Spinal cord (tissue), 10 donors: ENCODE results near the gene ZBTB40. TPM values are rescaled to one million over a fixed set of nuclear protein-coding genes. Genes with fewer than 3 reads are reported as not detected.

Experiments used
- DNase-seq, 6 donors: peaks; one replicate each; pipeline versions ENCODE4 v3.0.0 to v3.0.0-alpha.2; 2013 to 2015; ENCODE audit warnings: low spot score in 6 of 6, low read depth in 4 of 6
- H3K27ac ChIP-seq: one replicate; pipeline ENCODE4 v1.5.1; 2013; ENCODE audit warnings: low read depth, low read length, control low read depth
- H3K27me3 ChIP-seq: one replicate; pipeline ENCODE4 v1.6.1; 2013; ENCODE audit warnings: low read length; ENCODE audit not compliant: control insufficient read depth, insufficient read depth
- H3K36me3 ChIP-seq: one replicate; pipeline ENCODE4 v1.6.1; 2013; ENCODE audit warnings: low read length; ENCODE audit not compliant: control insufficient read depth, insufficient read depth
- H3K4me1 ChIP-seq: one replicate; pipeline ENCODE4 v1.6.1; 2013; ENCODE audit warnings: low read length; ENCODE audit not compliant: control insufficient read depth, insufficient read depth
- H3K4me3 ChIP-seq: one replicate; pipeline ENCODE4 v1.5.1; 2013; ENCODE audit warnings: low read depth, low read length, control low read depth
- H3K9me3 ChIP-seq: one replicate; pipeline ENCODE4 v1.6.1; 2013; ENCODE audit warnings: low read length; ENCODE audit not compliant: control insufficient read depth, insufficient read depth
- WGBS: methylation state at CpG from one replicate; pipeline ENCODE4 v1.1.5; 2013; ENCODE audit warnings: missing lambda C conversion rate; ENCODE audit not compliant: insufficient coverage; 5-methylcytosine and 5-hydroxymethylcytosine counted together
- polyA plus RNA-seq, 2 donors: library from polyadenylated mRNA; unstranded; fragments of 120-200 nt; gene quantifications; one replicate each; pipeline ENCODE4 v1.2.1, GENCODE V29; 2013; ENCODE audit not compliant: insufficient read length in 2 of 2
- total RNA-seq, 2 donors: library from RNA; depleted of rRNA in 1 of 2; stranded (reverse); fragments of 120-200 nt in 1 of 2; fragments of >200 nt in 1 of 2; gene quantifications; one replicate each; pipeline versions ENCODE4 v1.2.3 to v1.2.4, GENCODE V29; 2013 to 2014
- donor health status: healthy.

ZBTB40 gene
- total and polyA plus RNA-seq, 4 donors = 13.6 to 19.0 (median 17.7) TPM

DNA sequence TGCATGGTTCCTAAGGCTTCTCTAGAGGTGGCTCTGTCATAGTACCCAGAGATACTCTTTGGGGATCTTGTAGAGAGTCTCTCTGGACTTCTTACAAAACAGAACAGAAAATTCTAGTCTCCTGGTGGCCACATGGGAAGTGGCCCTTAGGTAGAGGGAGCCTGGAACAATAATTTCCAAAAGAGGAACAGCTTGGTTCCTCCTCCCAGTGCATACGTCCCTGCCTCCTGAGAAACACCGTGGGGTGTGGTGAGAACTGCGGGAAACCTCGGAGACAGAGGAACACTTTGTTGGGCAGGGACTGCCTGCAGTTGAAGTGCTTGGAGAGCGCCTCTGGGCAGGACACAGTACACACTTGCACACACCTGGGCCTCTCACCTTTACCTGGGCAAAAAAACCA lies 72.8 kb downstream of the ZBTB40 start:
- 85% methylated on average over 4 of the region's 5 CpGs for WGBS
- Histone ChIP-seq H3K36me3 (peaks cover 70% of the 10 kb centered on the region), H3K9me3 (no peaks in the 10 kb centered on the region), H3K27me3 (no peaks in the 10 kb centered on the region), H3K4me3 (no peak overlapping the region), H3K4me1 (peaks cover 30% of the 10 kb centered on the region), H3K27ac (no peak overlapping the region)
- DNase-seq = no peak

DNA sequence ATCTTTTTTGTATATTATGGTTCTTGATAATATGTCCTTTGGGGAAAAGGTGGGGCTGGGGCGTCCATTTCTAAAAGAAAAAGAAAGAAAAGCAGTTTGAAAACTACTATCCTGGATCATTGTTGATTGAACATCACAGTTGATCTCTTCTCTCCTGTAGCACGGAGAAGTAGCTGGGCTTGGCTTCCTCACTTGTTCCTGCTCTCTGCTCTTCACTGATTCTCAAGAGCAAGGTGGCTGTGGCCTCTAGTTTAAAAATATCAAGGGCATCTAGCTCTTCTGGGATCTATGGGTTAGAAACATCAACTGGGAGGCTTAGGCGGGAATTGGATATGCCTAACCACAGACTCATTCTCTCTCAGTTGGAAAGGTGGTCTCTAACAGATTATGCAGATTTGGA lies 73.6 kb downstream of the ZBTB40 start:
- Histone ChIP-seq H3K4me3 (no peak overlapping the region), H3K36me3 (peaks cover 66% of the 10 kb centered on the region), H3K9me3 (no peaks in the 10 kb centered on the region), H3K27ac (no peak overlapping the region), H3K4me1 (peaks cover 37% of the 10 kb centered on the region), H3K27me3 (no peaks in the 10 kb centered on the region)
- DNase-seq = no peak
- 87% methylated on average over 2 of the region's 3 CpGs for WGBS

DNA sequence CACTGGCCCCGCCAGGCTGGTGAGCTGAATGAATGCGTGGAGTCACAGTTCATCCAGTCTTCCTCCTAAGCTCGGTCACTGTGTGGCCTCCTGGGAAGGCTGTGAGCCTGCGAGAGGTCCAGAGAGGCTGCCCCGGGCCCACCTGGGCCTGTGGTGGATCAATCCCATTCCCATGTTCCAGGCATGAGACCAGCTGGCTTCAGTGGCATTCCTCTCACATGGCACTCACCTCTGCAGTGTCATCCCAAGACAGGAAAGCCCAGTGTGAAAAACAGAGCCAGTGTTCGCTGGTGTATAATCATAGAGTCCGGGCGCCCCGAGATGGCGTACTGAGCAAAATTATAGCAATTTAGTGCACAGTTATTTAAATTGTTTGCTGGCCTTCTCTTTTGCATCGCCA lies 74.0 kb downstream of the ZBTB40 start:
- 89% methylated on average over 10 of the region's 11 CpGs for WGBS

DNA sequence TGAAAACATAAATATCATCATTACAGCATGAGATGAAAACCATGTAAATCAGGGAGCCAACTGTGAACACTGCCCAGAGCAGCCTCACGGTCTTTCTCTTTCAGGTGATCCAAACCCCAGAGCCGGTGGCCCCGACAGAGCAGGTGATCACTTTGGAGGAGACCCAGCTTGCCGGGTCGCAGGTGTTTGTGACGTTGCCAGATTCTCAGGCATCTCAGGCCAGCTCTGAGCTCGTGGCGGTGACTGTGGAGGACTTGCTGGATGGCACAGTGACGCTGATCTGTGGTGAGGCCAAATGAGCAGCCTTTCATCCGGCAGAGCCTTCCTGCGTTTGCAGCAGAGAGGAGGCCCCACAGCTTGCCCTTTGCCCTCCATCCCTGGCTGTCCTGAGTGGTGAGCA lies 74.4 kb downstream of the ZBTB40 start:
- no peak for DNase-seq
- Histone ChIP-seq H3K9me3 (no peaks in the 10 kb centered on the region), H3K27ac (no peak overlapping the region), H3K4me1 (peaks cover 41% of the 10 kb centered on the region), H3K27me3 (no peaks in the 10 kb centered on the region), H3K4me3 (no peak overlapping the region), H3K36me3 (peaks cover 58% of the 10 kb centered on the region)
- 72% methylated on average over 11 of the region's 11 CpGs for WGBS

More for the DNA sequence above, 74.0 kb downstream of the ZBTB40 start:
- no peak for DNase-seq
- Histone ChIP-seq H3K27ac (no peak overlapping the region), H3K4me3 (no peak overlapping the region), H3K27me3 (no peaks in the 10 kb centered on the region), H3K9me3 (no peaks in the 10 kb centered on the region), H3K4me1 (peaks cover 39% of the 10 kb centered on the region), H3K36me3 (peaks cover 62% of the 10 kb centered on the region)

DNA sequence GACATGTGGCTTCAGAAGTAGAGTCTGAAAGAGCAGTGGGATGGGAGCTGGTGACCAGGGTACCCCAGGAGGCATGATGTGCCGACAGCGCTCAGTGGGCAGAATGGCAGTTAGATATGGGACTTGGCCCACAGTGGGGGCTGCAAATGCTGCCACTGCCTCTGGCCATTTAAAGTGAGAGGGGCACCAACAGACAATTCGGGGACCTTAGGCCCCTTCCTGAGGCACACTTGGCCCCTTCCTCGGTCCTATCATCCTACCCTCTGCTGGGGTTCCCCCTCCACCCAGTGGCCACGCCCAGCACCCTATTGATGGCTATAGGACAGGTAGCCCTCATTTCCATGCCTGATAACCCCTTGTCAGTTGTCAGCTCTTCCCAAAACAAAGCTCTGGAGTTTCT lies 75.0 kb downstream of the ZBTB40 start:
- Histone ChIP-seq H3K27ac (no peak overlapping the region), H3K9me3 (no peaks in the 10 kb centered on the region), H3K4me3 (no peak overlapping the region), H3K4me1 (peaks cover 45% of the 10 kb centered on the region), H3K27me3 (no peaks in the 10 kb centered on the region), H3K36me3 (peaks cover 54% of the 10 kb centered on the region)
- 100% methylated on average over 3 of the region's 5 CpGs for WGBS
- no peak for DNase-seq

DNA sequence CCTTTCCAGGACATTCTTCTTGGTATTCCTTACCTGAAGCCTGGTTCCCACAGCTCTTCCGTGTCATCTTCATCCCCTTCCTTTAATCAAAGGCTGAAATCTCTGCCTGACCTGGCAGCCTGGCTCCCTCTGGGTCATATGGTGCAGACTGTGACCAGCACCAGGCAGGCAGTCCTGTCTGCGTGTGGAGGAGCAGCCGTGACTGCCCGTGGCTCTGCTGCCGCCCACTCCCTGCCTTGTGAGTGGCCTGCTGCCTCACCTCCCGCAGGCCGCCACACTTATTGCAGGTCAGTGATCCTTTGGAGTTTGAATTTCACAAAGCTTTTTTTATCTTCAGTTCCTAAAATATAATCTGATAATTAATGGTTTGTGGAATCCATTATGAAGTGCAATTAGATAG lies 75.5 kb downstream of the ZBTB40 start:
- 62% methylated on average over 4 of the region's 7 CpGs for WGBS
- peaks cover 50% of the 10 kb centered on the region for H3K36me3 ChIP-seq

DNA sequence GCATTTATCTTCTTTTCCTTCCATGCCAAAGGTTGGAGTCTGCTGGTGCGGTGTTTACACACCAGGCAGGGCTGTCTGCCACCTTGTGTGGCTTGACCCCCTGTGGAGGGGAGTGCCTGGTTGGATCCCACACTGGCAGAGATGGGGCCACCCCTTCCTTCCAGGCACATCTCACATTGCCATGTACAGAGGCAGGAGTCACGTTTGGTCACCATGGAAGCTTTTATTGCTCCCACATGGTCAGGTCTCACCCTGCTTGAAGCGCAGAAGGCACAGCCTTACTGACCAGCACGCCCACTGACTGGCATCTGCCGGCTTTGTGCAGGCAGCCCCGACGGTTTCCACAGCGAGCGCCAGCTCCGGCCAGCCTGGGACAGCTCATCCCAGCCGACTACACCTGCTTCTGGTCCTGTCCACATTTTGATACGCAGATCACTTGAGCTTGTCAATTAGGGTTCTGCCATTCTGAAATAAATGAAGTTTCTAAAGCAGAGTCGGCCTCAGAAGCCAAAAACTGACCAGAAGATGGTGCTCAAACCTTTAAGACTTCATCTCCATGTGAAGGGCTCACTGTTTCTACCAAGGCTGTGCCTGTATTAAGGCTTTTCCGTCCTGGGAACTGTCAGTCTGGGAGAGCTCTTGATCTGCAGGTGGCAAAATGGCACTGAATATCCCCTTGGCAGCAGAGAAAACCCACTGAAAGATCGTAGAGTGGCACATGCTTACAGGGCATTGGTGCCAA lies 76.1 kb downstream of the ZBTB40 start:
- Histone ChIP-seq H3K27me3 (no peaks in the 10 kb centered on the region), H3K36me3 (peaks cover 46% of the 10 kb centered on the region), H3K4me3 (no peak overlapping the region), H3K9me3 (no peaks in the 10 kb centered on the region), H3K4me1 (peaks cover 46% of the 10 kb centered on the region), H3K27ac (no peak overlapping the region)
- 62% methylated on average over 15 of the region's 15 CpGs for WGBS
- DNase-seq = peak in 3 of 6 donors; percentile 43 to 90 (median 76)

More for the DNA sequence above, 75.5 kb downstream of the ZBTB40 start:
- no peak overlapping the region for H3K27ac ChIP-seq
- H3K4me3 ChIP-seq = no peak overlapping the region
- H3K9me3 ChIP-seq = no peaks in the 10 kb centered on the region
- peaks cover 46% of the 10 kb centered on the region for H3K4me1 ChIP-seq
- H3K27me3 ChIP-seq = no peaks in the 10 kb centered on the region
- DNase-seq = no peak

DNA sequence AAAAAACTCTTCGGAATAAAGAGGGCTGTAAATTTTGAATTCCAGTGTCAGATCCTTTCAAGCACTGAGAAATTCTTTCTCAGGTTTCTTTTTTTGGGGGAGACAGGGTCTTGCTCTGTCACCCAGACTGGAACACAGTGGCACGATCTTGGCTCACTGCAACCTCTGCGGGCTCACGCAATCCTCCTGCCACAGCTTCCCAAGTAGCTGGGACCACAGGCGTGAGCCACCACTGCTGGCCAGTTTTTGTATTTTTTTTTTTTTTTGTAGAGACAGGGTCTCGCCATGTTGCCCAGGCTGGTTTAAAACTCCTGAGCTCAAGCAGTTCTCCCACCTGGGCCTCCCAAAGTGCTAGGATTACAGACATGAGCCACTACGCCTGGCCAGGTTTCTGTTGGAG lies 76.8 kb downstream of the ZBTB40 start:
- Histone ChIP-seq H3K9me3 (no peaks in the 10 kb centered on the region), H3K27ac (no peak overlapping the region), H3K36me3 (peaks cover 46% of the 10 kb centered on the region), H3K4me3 (no peak overlapping the region), H3K27me3 (no peaks in the 10 kb centered on the region), H3K4me1 (peaks cover 46% of the 10 kb centered on the region)
- WGBS = 85% methylated on average over 5 of the region's 7 CpGs
- DNase-seq = no peak

DNA sequence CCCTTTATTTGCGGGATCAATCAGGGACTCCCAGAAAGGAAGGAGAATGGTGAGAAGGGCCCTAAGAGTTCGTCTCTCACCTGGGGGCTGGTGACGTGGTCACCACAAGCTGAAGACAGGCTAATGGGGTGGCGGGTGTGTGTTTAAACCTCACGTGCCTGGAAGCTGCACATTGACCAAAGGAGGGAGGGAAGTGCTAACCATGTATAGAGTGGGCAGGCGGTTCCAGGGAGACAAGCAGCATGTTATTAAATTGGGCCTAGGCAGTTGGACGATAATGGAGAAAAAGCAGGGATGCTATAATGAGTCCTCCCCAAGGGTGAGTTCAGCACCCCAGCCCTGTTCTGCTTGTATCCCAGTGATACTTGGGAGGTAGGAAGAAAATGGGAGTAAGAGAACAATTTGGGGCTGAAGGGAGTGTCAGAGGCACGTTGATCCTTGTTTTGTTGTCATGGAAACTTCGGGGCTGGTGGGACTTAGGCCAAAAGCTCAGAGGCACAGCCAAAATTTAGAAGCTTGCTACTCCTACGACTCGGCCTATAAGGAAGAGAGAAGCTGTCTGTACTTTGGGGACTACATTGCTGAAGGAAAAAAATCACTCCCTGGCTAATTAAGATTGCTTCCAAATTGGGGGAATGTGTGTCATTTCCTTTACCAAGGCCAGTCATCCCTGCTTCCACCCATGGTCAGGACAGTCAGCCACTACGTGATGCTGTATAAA lies 78.4 kb downstream of the ZBTB40 start:
- DNase-seq = peak in 3 of 6 donors; percentile 58 to 86 (median 71)
- H3K4me3 ChIP-seq = no peak overlapping the region
- WGBS = 58% methylated on average over 10 of the region's 12 CpGs
- peak overlapping the region; percentile 40 for H3K27ac ChIP-seq
- H3K9me3 ChIP-seq = no peaks in the 10 kb centered on the region
- no peaks in the 10 kb centered on the region for H3K27me3 ChIP-seq
- H3K36me3 ChIP-seq = peaks cover 35% of the 10 kb centered on the region
- H3K4me1 ChIP-seq = peaks cover 46% of the 10 kb centered on the region

DNA sequence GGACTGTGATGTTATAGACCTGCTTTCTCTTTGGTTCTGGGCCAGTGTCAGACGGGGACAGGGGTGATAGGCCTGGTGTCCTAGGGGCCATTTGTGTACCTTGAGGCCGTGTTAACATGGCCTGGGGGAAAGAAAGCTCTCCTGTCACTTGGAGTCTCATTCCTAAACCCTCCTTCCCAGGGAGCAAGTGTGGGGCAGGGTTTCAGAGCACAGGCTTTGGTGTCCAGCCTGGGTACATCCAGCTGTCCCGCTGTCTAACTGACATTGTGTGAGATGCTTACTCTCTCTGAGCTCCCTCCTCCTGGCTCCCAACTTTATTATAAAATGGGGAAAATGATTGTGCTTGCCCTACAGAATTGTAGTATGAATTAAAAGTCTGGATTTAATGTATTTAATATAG lies 79.1 kb downstream of the ZBTB40 start:
- Histone ChIP-seq H3K4me1 (peaks cover 46% of the 10 kb centered on the region), H3K36me3 (peaks cover 29% of the 10 kb centered on the region), H3K27me3 (no peaks in the 10 kb centered on the region), H3K4me3 (no peak overlapping the region), H3K9me3 (no peaks in the 10 kb centered on the region), H3K27ac (peak overlapping the region; percentile 40)
- no peak for DNase-seq
- WGBS = no CpG with 5 or more reads among the region's 3 CpGs
